ENCODE data around the gene SLC66A2.

SLC66A2 gene

DNA sequence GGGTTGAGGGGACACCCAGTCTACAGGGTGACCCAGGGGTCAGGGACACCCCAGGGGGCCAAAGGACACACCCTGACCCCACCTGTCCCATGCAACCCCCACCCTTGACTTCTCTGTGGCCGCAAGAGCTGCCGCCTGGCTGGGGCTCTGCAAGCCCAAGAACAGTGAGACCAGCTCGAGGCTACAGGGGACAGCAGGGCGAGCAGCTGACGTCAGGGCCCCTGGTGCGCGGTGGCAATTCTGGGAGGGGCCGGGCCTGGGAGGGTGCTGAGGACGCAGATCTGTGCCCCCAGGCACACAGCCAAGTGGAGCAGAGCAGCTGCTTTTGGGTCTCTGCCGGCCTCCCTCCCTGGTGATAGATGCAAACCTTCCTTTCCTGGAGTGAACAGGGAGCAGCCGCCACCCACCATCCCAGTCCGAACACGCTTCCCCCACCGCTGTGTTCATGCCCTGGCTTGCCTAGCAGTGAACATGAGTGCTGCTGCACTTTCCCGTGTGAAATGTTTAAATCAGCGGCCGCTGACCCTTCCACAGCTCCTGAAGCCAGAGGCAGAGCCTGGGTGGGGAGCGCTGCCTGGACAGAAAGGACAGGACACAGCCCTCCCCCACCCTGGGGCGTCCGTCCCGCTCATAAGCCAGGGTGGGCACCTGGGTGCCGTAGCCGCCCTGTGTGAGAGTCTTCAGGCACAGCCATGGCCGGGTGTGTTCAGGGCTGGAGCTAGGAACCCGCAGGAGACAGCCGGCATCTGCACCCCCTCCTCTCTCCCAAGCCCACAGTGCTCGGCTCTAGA is 46.9 kb downstream of the SLC66A2 start:
- TF ChIP-seq CTCF (IDR thresholded peaks at IDR 0.05; ENCODE audit: control insufficient read depth, extremely low read depth, insufficient read depth): no peak
- no peak for DNase-seq (ENCODE audit: low read depth)
- H3K4me3 ChIP-seq (ENCODE audit: low read depth, low read length): no peak overlapping the region

DNA sequence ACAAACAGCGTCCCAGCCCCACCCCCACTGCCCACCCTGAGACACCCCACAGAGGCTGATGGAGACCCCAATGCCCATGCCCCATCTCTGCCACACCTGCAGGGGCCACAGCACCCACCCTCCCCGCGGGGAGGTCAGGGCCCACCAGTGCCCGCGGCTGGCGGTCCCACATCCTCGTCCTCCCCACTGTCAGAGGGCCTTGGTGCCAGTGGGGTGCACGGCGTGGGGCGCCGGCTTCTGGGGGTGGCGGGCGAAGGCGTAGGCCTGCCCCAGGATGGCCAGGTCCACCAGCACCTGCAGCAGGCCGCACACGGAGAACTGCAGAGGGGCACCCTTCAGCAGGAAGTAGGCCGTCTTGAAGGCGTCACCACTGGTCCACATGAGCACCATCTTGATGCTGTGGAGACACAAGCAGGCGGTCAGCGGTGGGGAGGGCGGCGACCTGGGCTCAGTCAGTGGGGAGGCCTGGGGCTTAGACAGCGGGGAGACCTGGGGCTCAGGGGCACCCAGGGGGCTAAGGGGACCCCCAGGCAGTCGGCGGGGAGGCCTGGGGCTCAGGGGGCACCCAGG is 47.6 kb downstream of the SLC66A2 start:
- no peak for DNase-seq (ENCODE audit: low read depth)
- TF ChIP-seq CTCF (IDR thresholded peaks at IDR 0.05; ENCODE audit: control insufficient read depth, extremely low read depth, insufficient read depth): no peak
- H3K4me3 ChIP-seq (ENCODE audit: low read depth, low read length): no peak overlapping the region

GRCh38 chr18:79903071-79903635 is 48.3 kb downstream of the SLC66A2 start:
- no peak for TF ChIP-seq CTCF (IDR thresholded peaks at IDR 0.05; ENCODE audit: control insufficient read depth, extremely low read depth, insufficient read depth)
- DNase-seq (ENCODE audit: low read depth): no peak
- H3K4me3 ChIP-seq (ENCODE audit: low read depth, low read length): no peak overlapping the region

- no peak for DNase-seq (ENCODE audit: low read depth)
- no peak for TF ChIP-seq CTCF (IDR thresholded peaks at IDR 0.05; ENCODE audit: control insufficient read depth, extremely low read depth, insufficient read depth)
- no peak overlapping the region for H3K4me3 ChIP-seq (ENCODE audit: low read depth, low read length)
These were observed 48.8 kb downstream of the SLC66A2 start for GRCh38 chr18:79902640-79903039.

GRCh38 chr18:79902075-79902474 is 49.4 kb downstream of the SLC66A2 start:
- TF ChIP-seq CTCF (IDR thresholded peaks at IDR 0.05; ENCODE audit: control insufficient read depth, extremely low read depth, insufficient read depth): no peak
- no peak overlapping the region for H3K4me3 ChIP-seq (ENCODE audit: low read depth, low read length)
- no peak for DNase-seq (ENCODE audit: low read depth)

- TF ChIP-seq CTCF (IDR thresholded peaks at IDR 0.05; ENCODE audit: control insufficient read depth, extremely low read depth, insufficient read depth): no peak
- H3K4me3 ChIP-seq (ENCODE audit: low read depth, low read length): no peak overlapping the region
- DNase-seq (ENCODE audit: low read depth): no peak
These were observed 49.8 kb downstream of the SLC66A2 start for GRCh38 chr18:79901665-79902064.
